Keratinocyte (primary cell): ENCODE measurements around the gene CACNA1C.

Experiments used
- EZH2 ChIP-seq: IDR thresholded peaks from one replicate; pipeline ENCODE4 v1.6.1; 2012; ENCODE audit warnings: inconsistent platforms, mild to moderate bottlenecking, low read length, moderate library complexity
- TF ChIP-seq, protein P1 (sequence below), 3 experiments: IDR thresholded peaks in 1 of 3; conservative IDR thresholded peaks in 1 of 3; optimal IDR thresholded peaks in 1 of 3; 2 replicates in 2 of 3; 3 replicates in 1 of 3; pipeline versions ENCODE3 to v1.5.1; 2011; ENCODE audit warnings: low read length in 3 of 3, mild to moderate bottlenecking in 3 of 3, moderate library complexity in 2 of 3, control low read depth in 1 of 3, inconsistent platforms in 1 of 3; ENCODE audit not compliant: insufficient read depth in 2 of 3; ENCODE audit errors: extremely low read depth in 1 of 3

DNA sequence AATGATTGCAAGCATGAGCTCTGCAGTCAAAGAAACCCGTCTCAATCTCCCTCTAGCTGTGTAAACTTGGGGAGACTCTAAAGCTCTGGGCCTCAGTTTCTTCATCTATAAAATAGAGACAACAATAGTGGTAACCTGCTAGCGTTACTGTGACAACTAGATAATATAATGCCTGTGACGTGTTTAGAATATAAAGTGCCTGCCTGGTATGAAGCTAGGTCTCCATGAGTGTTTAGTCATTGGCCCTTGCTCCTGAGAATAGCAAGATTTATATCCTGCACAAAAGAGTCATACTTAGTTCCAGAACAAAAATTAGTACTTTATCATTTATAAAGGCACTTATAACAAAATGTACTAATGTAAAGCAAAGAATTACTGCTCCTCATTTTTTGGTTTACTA is 39.7 kb upstream of the CACNA1C start:
- TF ChIP-seq, protein P1, sequence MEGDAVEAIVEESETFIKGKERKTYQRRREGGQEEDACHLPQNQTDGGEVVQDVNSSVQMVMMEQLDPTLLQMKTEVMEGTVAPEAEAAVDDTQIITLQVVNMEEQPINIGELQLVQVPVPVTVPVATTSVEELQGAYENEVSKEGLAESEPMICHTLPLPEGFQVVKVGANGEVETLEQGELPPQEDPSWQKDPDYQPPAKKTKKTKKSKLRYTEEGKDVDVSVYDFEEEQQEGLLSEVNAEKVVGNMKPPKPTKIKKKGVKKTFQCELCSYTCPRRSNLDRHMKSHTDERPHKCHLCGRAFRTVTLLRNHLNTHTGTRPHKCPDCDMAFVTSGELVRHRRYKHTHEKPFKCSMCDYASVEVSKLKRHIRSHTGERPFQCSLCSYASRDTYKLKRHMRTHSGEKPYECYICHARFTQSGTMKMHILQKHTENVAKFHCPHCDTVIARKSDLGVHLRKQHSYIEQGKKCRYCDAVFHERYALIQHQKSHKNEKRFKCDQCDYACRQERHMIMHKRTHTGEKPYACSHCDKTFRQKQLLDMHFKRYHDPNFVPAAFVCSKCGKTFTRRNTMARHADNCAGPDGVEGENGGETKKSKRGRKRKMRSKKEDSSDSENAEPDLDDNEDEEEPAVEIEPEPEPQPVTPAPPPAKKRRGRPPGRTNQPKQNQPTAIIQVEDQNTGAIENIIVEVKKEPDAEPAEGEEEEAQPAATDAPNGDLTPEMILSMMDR (optimal IDR thresholded peaks at IDR 0.05 in 1 of 3, IDR thresholded peaks at IDR 0.05 in 1 of 3, conservative IDR thresholded peaks at IDR 0.05 in 1 of 3; ENCODE audit: extremely low read depth in 1 of 3, insufficient read depth in 2 of 3, low read length in 3 of 3) = no peak
- TF ChIP-seq EZH2 = no peak
